Measurements from ENCODE around the gene TTYH1. TPM values are rescaled to one million over a fixed set of nuclear protein-coding genes. Genes with fewer than 3 reads are reported as not detected.
A peak's percentile ranks its signal among the peaks of the same experiment; 100 is the strongest.

The TTYH1 gene
- total RNA-seq, 2 donors from 2014 or later: 0.47 to 2.4 TPM

DNA sequence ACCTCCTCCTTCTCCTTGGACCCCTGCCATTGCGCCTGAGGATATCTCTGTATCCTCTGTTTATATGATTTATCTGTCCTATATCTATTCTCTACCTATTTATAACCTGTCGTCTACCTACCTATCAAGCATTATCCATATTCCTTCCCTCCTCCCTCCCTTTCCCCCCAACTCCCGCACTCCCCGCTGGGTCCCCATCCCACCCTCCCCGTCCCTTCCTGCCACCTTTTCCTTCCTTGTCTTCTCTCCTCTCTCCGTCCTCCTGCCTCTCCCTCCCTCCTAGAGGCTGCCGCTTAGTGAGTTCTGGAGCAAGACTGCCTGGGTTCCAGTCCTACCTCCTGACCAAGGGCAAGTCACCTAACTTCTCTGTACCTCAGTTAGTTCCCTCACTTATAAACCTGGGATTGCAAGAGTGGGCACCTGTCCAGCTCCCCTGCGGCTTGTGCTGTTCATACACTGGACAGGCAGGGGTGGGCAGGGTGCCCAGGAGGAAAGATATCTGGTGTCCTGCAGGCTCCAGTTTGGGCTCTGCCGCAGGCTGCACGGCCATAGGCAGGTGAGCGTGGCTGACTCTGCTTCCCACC, 16.1 kb downstream of the TTYH1 start:
- H3K27me3 ChIP-seq: peaks cover 14% of the 10 kb centered on the region
- DNase-seq: no peak
- peak overlapping the region; percentile 5 for H3K4me3 ChIP-seq
- TF ChIP-seq, protein P1, sequence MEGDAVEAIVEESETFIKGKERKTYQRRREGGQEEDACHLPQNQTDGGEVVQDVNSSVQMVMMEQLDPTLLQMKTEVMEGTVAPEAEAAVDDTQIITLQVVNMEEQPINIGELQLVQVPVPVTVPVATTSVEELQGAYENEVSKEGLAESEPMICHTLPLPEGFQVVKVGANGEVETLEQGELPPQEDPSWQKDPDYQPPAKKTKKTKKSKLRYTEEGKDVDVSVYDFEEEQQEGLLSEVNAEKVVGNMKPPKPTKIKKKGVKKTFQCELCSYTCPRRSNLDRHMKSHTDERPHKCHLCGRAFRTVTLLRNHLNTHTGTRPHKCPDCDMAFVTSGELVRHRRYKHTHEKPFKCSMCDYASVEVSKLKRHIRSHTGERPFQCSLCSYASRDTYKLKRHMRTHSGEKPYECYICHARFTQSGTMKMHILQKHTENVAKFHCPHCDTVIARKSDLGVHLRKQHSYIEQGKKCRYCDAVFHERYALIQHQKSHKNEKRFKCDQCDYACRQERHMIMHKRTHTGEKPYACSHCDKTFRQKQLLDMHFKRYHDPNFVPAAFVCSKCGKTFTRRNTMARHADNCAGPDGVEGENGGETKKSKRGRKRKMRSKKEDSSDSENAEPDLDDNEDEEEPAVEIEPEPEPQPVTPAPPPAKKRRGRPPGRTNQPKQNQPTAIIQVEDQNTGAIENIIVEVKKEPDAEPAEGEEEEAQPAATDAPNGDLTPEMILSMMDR (IDR thresholded peaks at IDR 0.05): no peak
- intact Hi-C loops (cut with DNase I): no loop called here
- H3K27ac ChIP-seq: no peak overlapping the region
- H3K36me3 ChIP-seq: no peaks in the 10 kb centered on the region
- no peaks in the 10 kb centered on the region for H3K9me3 ChIP-seq
- H3K4me1 ChIP-seq: no peaks in the 10 kb centered on the region
- H3K9ac ChIP-seq (ENCODE audit: low read depth in 2 of 2, low read length in 2 of 2): no peak overlapping the region

DNA sequence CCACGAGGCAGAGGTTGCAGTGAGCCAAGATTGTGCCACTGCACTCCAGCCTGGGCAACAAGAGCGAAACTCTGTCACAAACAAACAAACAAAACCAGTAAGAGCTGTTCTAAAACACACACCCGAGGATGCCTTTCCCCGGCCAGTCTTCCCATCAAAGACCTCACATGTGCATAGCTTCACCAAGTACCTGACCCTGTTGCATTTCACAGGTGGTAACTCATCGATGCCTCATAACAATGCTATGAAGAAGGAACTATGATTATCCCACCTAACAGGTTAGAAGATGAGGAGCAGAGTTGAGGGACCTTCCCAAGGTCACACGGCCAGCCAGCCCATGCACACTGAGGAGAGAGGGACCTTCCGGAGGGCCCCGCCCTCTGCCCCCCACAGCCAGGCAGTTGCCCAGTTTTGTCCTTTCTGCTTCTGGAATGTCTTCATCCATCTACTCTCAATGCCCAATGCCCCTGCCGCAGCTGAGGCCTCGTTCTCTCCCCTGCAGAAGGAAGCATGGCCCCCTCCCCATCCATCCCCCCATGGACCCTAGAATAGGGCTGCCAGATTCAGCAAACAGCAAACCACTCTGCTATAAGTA, 17.0 kb downstream of the TTYH1 start:
- TF ChIP-seq, protein P1 (IDR thresholded peaks at IDR 0.05): no peak
- Histone ChIP-seq H3K27me3 (peaks cover 14% of the 10 kb centered on the region), H3K27ac (no peak overlapping the region), H3K9ac (ENCODE audit: low read depth in 2 of 2, low read length in 2 of 2) (no peak overlapping the region), H3K9me3 (no peaks in the 10 kb centered on the region), H3K4me3 (no peak overlapping the region), H3K4me1 (no peaks in the 10 kb centered on the region), H3K36me3 (no peaks in the 10 kb centered on the region)
- intact Hi-C loops (cut with DNase I): no loop called here
- no peak for DNase-seq

GRCh38 chr19:54433697-54434096, 18.4 kb downstream of the TTYH1 start:
- no peak for DNase-seq
- H3K36me3 ChIP-seq: no peaks in the 10 kb centered on the region
- no peak overlapping the region for H3K27ac ChIP-seq
- peaks cover 12% of the 10 kb centered on the region for H3K27me3 ChIP-seq
- H3K4me3 ChIP-seq: no peak overlapping the region
- H3K9ac ChIP-seq (ENCODE audit: low read depth in 2 of 2, low read length in 2 of 2): no peak overlapping the region
- H3K9me3 ChIP-seq: no peaks in the 10 kb centered on the region
- no peaks in the 10 kb centered on the region for H3K4me1 ChIP-seq
- TF ChIP-seq, protein P1 (IDR thresholded peaks at IDR 0.05): no peak
- intact Hi-C loops (cut with DNase I): no loop called here

- TF ChIP-seq, protein P1 (IDR thresholded peaks at IDR 0.05): no peak
- intact Hi-C loops (cut with DNase I): no loop called here
- H3K4me1 ChIP-seq: no peaks in the 10 kb centered on the region
Observed at GRCh38 chr19:54434112-54434872, 19.0 kb downstream of the TTYH1 start.

GRCh38 chr19:54434873-54435214, 19.6 kb downstream of the TTYH1 start:
- TF ChIP-seq, protein P1 (IDR thresholded peaks at IDR 0.05): no peak
- intact Hi-C loops (cut with DNase I): no loop called here
- Histone ChIP-seq H3K9ac (ENCODE audit: low read depth in 2 of 2, low read length in 2 of 2) (no peak overlapping the region), H3K36me3 (no peaks in the 10 kb centered on the region), H3K4me1 (no peaks in the 10 kb centered on the region), H3K4me3 (no peak overlapping the region), H3K9me3 (no peaks in the 10 kb centered on the region), H3K27me3 (peaks cover 8% of the 10 kb centered on the region), H3K27ac (no peak overlapping the region)
- no peak for DNase-seq

More at GRCh38 chr19:54434112-54434872, 19.0 kb downstream of the TTYH1 start:
- Histone ChIP-seq H3K4me3 (no peak overlapping the region), H3K36me3 (no peaks in the 10 kb centered on the region), H3K27me3 (peaks cover 12% of the 10 kb centered on the region), H3K9ac (ENCODE audit: low read depth in 2 of 2, low read length in 2 of 2) (no peak overlapping the region), H3K27ac (no peak overlapping the region), H3K9me3 (no peaks in the 10 kb centered on the region)
- no peak for DNase-seq

Measured in colonic mucosa (tissue), 4 donors.